Nephron progenitor cell (in vitro differentiated cells): Measurements from ENCODE around the gene PDS5B.
A peak's percentile ranks its signal among the peaks of the same experiment; 100 is the strongest.

Source experiments
- DNase-seq: peaks from one replicate; pipeline ENCODE4 v3.0.0; 2021
- H3K27ac Mint-ChIP-seq: 2 replicates; pipeline ENCODE4 v1.8.0; 2021; ENCODE audit warnings: mild to moderate bottlenecking, moderate library complexity, mixed read lengths
- H3K27me3 Mint-ChIP-seq: 2 replicates; pipeline ENCODE4 v1.8.0; 2021; ENCODE audit warnings: mild to moderate bottlenecking, low read depth, mixed read lengths; ENCODE audit not compliant: poor library complexity
- H3K36me3 Mint-ChIP-seq: 2 replicates; pipeline ENCODE4 v1.8.0; 2021; ENCODE audit warnings: low read depth, mixed read lengths
- H3K4me1 Mint-ChIP-seq: 2 replicates; pipeline ENCODE4 v1.8.0; 2021; ENCODE audit warnings: mixed read lengths
- H3K4me3 Mint-ChIP-seq: 2 replicates; pipeline ENCODE4 v1.8.0; 2021; ENCODE audit warnings: mild to moderate bottlenecking, moderate library complexity, mixed read lengths
- H3K9me3 Mint-ChIP-seq: 2 replicates; pipeline ENCODE4 v1.8.0; 2021; ENCODE audit warnings: mild to moderate bottlenecking, moderate library complexity, mixed read lengths
- CTCF ChIP-seq: fragments of 200-600 bp; sonication (generic); IDR thresholded peaks from 2 replicates; pipeline ENCODE4 v1.5.0; 2021; ENCODE audit warnings: antibody characterized with exemption

PDS5B gene

DNA sequence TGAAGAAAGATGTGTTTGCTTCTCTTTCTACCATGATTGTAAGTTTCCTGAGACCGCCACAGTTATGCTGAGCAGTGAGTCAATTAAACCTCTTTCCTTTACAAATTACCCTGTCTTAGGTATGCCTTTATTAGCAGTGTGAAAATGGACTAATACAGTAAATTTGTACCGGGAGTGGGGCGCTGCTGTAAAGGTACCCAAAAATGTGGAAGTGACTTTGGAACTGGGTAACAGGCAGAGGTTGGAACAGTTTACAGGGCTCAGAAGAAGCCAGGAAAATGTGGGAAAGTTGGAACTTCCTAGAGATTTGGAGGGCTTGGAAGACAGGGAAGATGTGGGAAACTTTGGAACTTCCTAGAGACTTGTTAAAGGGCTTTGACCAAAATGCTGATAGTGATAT lies 9.2 kb upstream of the PDS5B start:
- peaks cover 5% of the 10 kb centered on the region for H3K36me3 Mint-ChIP-seq
- TF ChIP-seq CTCF, result no peak

GRCh38 chr13:32581177-32581786 lies 5.0 kb upstream of the PDS5B start:
- Mint-ChIP-seq H3K4me3 (no peak overlapping the region), H3K9me3 (peaks cover 24% of the 10 kb centered on the region), H3K4me1 (peaks cover 8% of the 10 kb centered on the region), H3K27me3 (peaks cover 32% of the 10 kb centered on the region), H3K27ac (no peak overlapping the region), H3K36me3 (peaks cover 5% of the 10 kb centered on the region)
- TF ChIP-seq CTCF, result peak; percentile 30
- DNase-seq, result no peak

More for the DNA sequence above, 9.2 kb upstream of the PDS5B start:
- Mint-ChIP-seq H3K27ac (no peak overlapping the region), H3K27me3 (peaks cover 3% of the 10 kb centered on the region), H3K4me1 (no peaks in the 10 kb centered on the region), H3K4me3 (no peak overlapping the region), H3K9me3 (peaks cover 27% of the 10 kb centered on the region)
- no peak for DNase-seq

DNA sequence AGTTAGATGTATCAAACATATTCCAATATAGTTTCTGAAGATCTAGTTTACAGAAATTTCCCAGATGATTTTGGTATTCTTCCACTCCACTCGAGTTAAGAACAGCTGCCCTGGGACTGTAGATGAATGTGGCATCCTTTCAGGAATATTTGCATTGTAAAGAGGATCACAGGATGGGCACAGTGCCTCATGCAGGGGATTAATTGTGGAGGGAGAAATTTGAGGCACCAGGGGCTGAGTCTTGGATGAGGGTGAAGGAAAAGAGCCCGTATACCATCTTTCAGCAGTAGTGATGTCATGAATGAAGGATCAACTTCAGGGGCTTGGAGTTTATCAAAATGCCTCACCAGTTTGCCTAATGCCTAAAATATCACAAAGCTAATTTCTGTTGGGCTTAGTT lies 4.0 kb upstream of the PDS5B start:
- Mint-ChIP-seq H3K27me3 (peaks cover 32% of the 10 kb centered on the region), H3K27ac (no peak overlapping the region), H3K9me3 (peaks cover 15% of the 10 kb centered on the region), H3K36me3 (peaks cover 3% of the 10 kb centered on the region), H3K4me1 (peaks cover 8% of the 10 kb centered on the region), H3K4me3 (no peak overlapping the region)
- no peak for DNase-seq
- no peak for TF ChIP-seq CTCF

DNA sequence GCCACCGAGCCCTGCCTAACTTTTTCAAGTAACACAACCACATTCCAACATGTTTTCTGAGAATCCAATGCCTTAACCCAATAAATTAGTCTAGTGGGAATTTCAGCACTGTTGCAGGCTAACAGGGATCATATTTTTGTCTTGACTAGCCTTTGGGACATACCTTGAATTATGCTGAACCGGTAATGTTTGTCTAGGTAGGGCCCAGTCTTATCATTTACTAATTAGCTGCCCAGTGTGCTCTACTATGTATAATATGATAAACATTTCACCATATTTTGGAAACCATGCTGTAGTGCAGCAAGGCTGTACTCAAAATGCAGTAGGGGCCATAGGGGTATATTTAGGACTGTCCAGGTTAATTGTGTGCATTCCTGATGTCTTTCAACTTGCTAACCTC lies 3.3 kb upstream of the PDS5B start:
- peaks cover 10% of the 10 kb centered on the region for H3K9me3 Mint-ChIP-seq
- TF ChIP-seq CTCF, result no peak
- peaks cover 32% of the 10 kb centered on the region for H3K27me3 Mint-ChIP-seq
- DNase-seq, result no peak
- H3K4me1 Mint-ChIP-seq, result peaks cover 11% of the 10 kb centered on the region
- no peak overlapping the region for H3K27ac Mint-ChIP-seq
- no peak overlapping the region for H3K4me3 Mint-ChIP-seq
- no peaks in the 10 kb centered on the region for H3K36me3 Mint-ChIP-seq

DNA sequence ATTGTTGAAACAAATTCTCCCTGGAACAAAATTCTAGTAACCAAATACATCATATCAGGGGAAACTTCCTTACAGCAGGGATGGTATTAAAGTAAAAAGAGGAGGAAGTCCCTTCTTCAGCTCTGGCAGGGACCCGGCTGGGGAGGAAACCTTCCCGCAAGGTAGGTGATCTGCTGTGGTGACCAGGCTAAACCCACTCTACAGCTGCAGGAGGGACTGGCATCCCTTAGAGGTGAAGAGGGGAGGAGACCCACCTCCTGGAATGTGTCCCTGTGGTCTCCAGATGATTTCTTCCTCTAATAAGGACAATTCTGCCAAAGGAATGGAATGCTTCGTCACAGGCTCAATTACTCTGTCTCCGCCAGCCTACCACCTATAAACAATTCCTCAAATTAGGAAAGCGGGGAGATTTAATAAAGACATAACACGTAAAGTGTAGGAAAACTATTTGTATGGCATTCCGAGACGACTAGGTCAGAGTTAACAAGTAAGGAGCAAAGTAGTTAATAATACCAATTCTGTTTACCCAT lies 637 bp upstream of the PDS5B start:
- DNase-seq, result peak; percentile 16
- peak overlapping the region; percentile 58 for H3K27ac Mint-ChIP-seq
- H3K36me3 Mint-ChIP-seq, result no peaks in the 10 kb centered on the region
- TF ChIP-seq CTCF, result no peak
- H3K4me3 Mint-ChIP-seq, result peak overlapping the region; percentile 87
- no peaks in the 10 kb centered on the region for H3K9me3 Mint-ChIP-seq
- peaks cover 37% of the 10 kb centered on the region for H3K4me1 Mint-ChIP-seq
- peaks cover 29% of the 10 kb centered on the region for H3K27me3 Mint-ChIP-seq
